Endothelial cell of umbilical vein (primary cell): Measurements from ENCODE around the gene MTSS2. TPM values are rescaled to one million over a fixed set of nuclear protein-coding genes. Genes with fewer than 3 reads are reported as not detected.

ENCODE experiments used
- BruUV-seq: library from RNA; stranded (reverse); fragments of 400-500 nt; replicated peaks from 2 replicates; lab custom pipeline; 2021; lab: Mats Ljungman, UMichigan
- CTCF ChIA-PET: fragments of 300-600, 350-600 bp; sonication (Branson Sonifier 250); formaldehyde crosslinking; loops from one replicate; lab custom pipeline; 2021; ENCODE audit warnings: antibody characterized with exemption, inconsistent platforms; lab: Charles Lee
- POLR2A ChIA-PET: fragments of 300-600, 350-600 bp; sonication (Branson Sonifier 250); formaldehyde crosslinking; loops from one replicate; lab custom pipeline; 2021; ENCODE audit warnings: antibody characterized with exemption, inconsistent platforms; lab: Charles Lee
- DNase-seq: peaks from one replicate; pipeline ENCODE4 v3.0.0-alpha.2; 2011; ENCODE audit warnings: low read depth, low spot score
- FAIRE-seq: peaks from 2 replicates; lab custom pipeline; 2011; peaks lifted over from hg19 to GRCh38; lab: Jason Lieb, UNC
- H2AFZ ChIP-seq: 2 replicates; pipeline ENCODE4 v1.6.0; 2012; ENCODE audit warnings: low read depth, low read length, control low read depth, inconsistent platforms
- H3K27ac ChIP-seq: 2 replicates; pipeline ENCODE4 v1.5.1; 2011; ENCODE audit warnings: low read depth, mild to moderate bottlenecking, control low read depth, low read length, moderate library complexity; ENCODE audit not compliant: insufficient read depth
- H3K27me3 ChIP-seq, 2 experiments: 2 replicates each; pipeline versions ENCODE4 v1.6.0 to v1.6.1; 2011; ENCODE audit warnings: low read length in 2 of 2, mixed read lengths in 1 of 2; ENCODE audit not compliant: control insufficient read depth in 2 of 2, insufficient read depth in 2 of 2
- H3K36me3 ChIP-seq, 2 experiments: 2 replicates in 1 of 2; 3 replicates in 1 of 2; pipeline ENCODE4 v1.5.1; 2011; ENCODE audit warnings: low read length in 2 of 2, mild to moderate bottlenecking in 1 of 2, moderate library complexity in 1 of 2; ENCODE audit not compliant: control insufficient read depth in 2 of 2, insufficient read depth in 2 of 2; ENCODE audit errors: extremely low read depth in 1 of 2
- H3K4me1 ChIP-seq: 3 replicates; pipeline ENCODE4 v1.5.1; 2011; ENCODE audit warnings: mild to moderate bottlenecking, low read length; ENCODE audit not compliant: control insufficient read depth, insufficient read depth; ENCODE audit errors: extremely low read depth
- H3K4me2 ChIP-seq: 2 replicates; pipeline ENCODE4 v1.6.1; 2011; ENCODE audit warnings: low read length, control low read depth, mixed read lengths; ENCODE audit not compliant: insufficient read depth
- H3K4me3 ChIP-seq, 3 experiments: fragments of 200-600 bp in 1 of 3; sonication (generic), shearing (Covaris generic) in 1 of 3; replicated peaks in 1 of 3; 2 replicates each; pipeline ENCODE4 v1.5.1; 2011 to 2016; ENCODE audit warnings: control low read depth in 3 of 3, low read length in 3 of 3, mild to moderate bottlenecking in 2 of 3, inconsistent platforms in 1 of 3, low read depth in 1 of 3, moderate library complexity in 1 of 3; ENCODE audit not compliant: insufficient read depth in 1 of 3
- H3K79me2 ChIP-seq: 2 replicates; pipeline ENCODE4 v1.6.0; 2012; ENCODE audit warnings: low read length, inconsistent platforms; ENCODE audit not compliant: control insufficient read depth, insufficient read depth
- H3K9ac ChIP-seq: replicated peaks from 2 replicates; pipeline ENCODE3; 2011; ENCODE audit warnings: low read length, control low read depth; ENCODE audit not compliant: insufficient read depth; ENCODE audit errors: extremely low read depth
- H3K9me1 ChIP-seq: replicated peaks from 3 replicates; pipeline ENCODE4 v1.6.0; 2011; ENCODE audit warnings: mild to moderate bottlenecking, low read length; ENCODE audit not compliant: control insufficient read depth, insufficient read depth; ENCODE audit errors: extremely low read depth
- H3K9me3 ChIP-seq: replicated peaks from 2 replicates; pipeline ENCODE4 v1.5.1; 2012; ENCODE audit warnings: low read length, inconsistent platforms; ENCODE audit not compliant: control insufficient read depth, insufficient read depth
- H4K20me1 ChIP-seq: replicated peaks from 2 replicates; pipeline ENCODE3; 2011; ENCODE audit warnings: mild to moderate bottlenecking, low read length; ENCODE audit not compliant: control insufficient read depth, insufficient read depth; ENCODE audit errors: extremely low read depth
- CTCF ChIP-seq, 2 donors: IDR thresholded peaks; 1 replicate in 1 of 2; 2 replicates in 1 of 2; pipeline ENCODE4 v1.5.1; 2011; ENCODE audit warnings: low read length in 2 of 2, mild to moderate bottlenecking in 2 of 2, moderate library complexity in 2 of 2, control low read depth in 1 of 2, inconsistent platforms in 1 of 2, low read depth in 1 of 2; ENCODE audit not compliant: insufficient read depth in 1 of 2; ENCODE audit errors: extremely low read depth in 1 of 2
- EZH2 ChIP-seq: IDR thresholded peaks from 2 replicates; pipeline ENCODE4 v1.6.1; 2012; ENCODE audit warnings: borderline replicate concordance, low read depth, mild to moderate bottlenecking, moderate library complexity, low read length, inconsistent platforms; ENCODE audit not compliant: severe bottlenecking
- FOS ChIP-seq: IDR thresholded peaks from 2 replicates; pipeline ENCODE4 v1.6.1; 2011; ENCODE audit warnings: mild to moderate bottlenecking, low read length, moderate library complexity, borderline replicate concordance; ENCODE audit not compliant: insufficient read depth
- GATA2 ChIP-seq: IDR thresholded peaks from 2 replicates; pipeline ENCODE4 v1.7.0; 2011; ENCODE audit warnings: low read depth, mild to moderate bottlenecking, moderate library complexity, mixed read lengths, low read length; ENCODE audit not compliant: insufficient read length, insufficient read depth
- JUN ChIP-seq: IDR thresholded peaks from 2 replicates; pipeline ENCODE4 v1.6.1; 2011; ENCODE audit warnings: borderline replicate concordance, low read depth; ENCODE audit not compliant: insufficient read length, insufficient read depth
- MAX ChIP-seq: IDR thresholded peaks from 2 replicates; pipeline ENCODE4 v1.6.1; 2011; ENCODE audit not compliant: insufficient read depth, insufficient read length
- MYC ChIP-seq: IDR thresholded peaks from one replicate; pipeline ENCODE4 v1.6.1; 2011; ENCODE audit warnings: mild to moderate bottlenecking, low read depth, low read length
- POLR2A ChIP-seq: IDR thresholded peaks from 2 replicates; pipeline ENCODE4 v1.6.1; 2012; ENCODE audit warnings: low read depth, mild to moderate bottlenecking, control low read depth, low read length
- POLR2AphosphoS5 ChIP-seq: IDR thresholded peaks from 2 replicates; pipeline ENCODE4 v1.6.1; 2012; ENCODE audit warnings: low read depth, mild to moderate bottlenecking, control low read depth, low read length, moderate library complexity; ENCODE audit not compliant: insufficient read depth
- dilution Hi-C: fragments of 300-500 bp; cut with MboI; formaldehyde crosslinking; loops from one replicate; pipeline ENCODE4 v1.15.0; 2019; ENCODE audit warnings: low sequenced_read_pairs; ENCODE audit not compliant: extremely low pct_ligation_motif_present
- intact Hi-C: fragments of 100-400 bp; cut with micrococcal nuclease; formaldehyde crosslinking; loops from one replicate; pipeline ENCODE4 v1.10.0; 2022
- polyA plus RNA-seq, 4 experiments: library from polyadenylated mRNA; depleted of rRNA in 3 of 4; stranded (reverse) in 3 of 4; unstranded in 1 of 4; fragments of >200 nt; gene quantifications; 2 replicates each; pipeline versions ENCODE4 v1.2.1 to v1.2.3, GENCODE V29; 2011 to 2012; ENCODE audit warnings: missing spikeins in 1 of 4
- total RNA-seq: library from RNA; stranded (reverse); gene quantifications from 2 replicates; pipeline ENCODE4 v1.2.3, GENCODE V29; 2021

Gene MTSS2
- total and polyA plus RNA-seq, 2 donors (not counting 3 experiments of a cell fraction or from before 2014, with no cell fraction given): 38.4 to 42.3 TPM

GRCh38 chr16:70676675-70677498 lies 9.0 kb downstream of the MTSS2 start:
- DNase-seq: no peak
- Histone ChIP-seq H3K9ac (no peak overlapping the region), H2AFZ (no peak overlapping the region), H3K4me1 (no peaks in the 10 kb centered on the region), H3K27ac (no peak overlapping the region), H3K9me1 (no peaks in the 10 kb centered on the region), H3K36me3 (peaks cover 13 to 42% of the 10 kb centered on the region in 2 experiments), H3K4me3 (no peak overlapping the region), H3K9me3 (no peaks in the 10 kb centered on the region), H3K79me2 (peaks cover 2% of the 10 kb centered on the region), H3K4me2 (no peak overlapping the region), H4K20me1 (no peaks in the 10 kb centered on the region), H3K27me3 (no peaks in the 10 kb centered on the region)
- intact Hi-C loops: no loop called here
- CTCF ChIA-PET: interaction anchor here (3.2 to 7.8 kb wide), 2 partner anchors 62 to 94 kb away, joined by 13 to 144 read pairs; no protein-coding TSS in a partner anchor
- no peak for FAIRE-seq
- POLR2A ChIA-PET: interaction anchor here (0.6 kb wide), 1 partner anchor 58 kb away, joined by 3 read pairs; no protein-coding TSS in a partner anchor
- dilution Hi-C loops: no loop called here
- no TSS peak for BruUV-seq
- TF ChIP-seq GATA2: no peak
- TF ChIP-seq JUN: no peak
- no peak for TF ChIP-seq FOS
- no peak for TF ChIP-seq POLR2A
- no peak for TF ChIP-seq CTCF (IDR thresholded peaks at IDR 0.05; ENCODE audit: extremely low read depth in 1 of 2, insufficient read depth in 1 of 2, low read depth in 1 of 2, low read length in 2 of 2)
- no peak for TF ChIP-seq EZH2
- no peak for TF ChIP-seq MYC
- TF ChIP-seq MAX: no peak
- TF ChIP-seq POLR2AphosphoS5: no peak
